Calu3 (cell line): ENCODE data around the gene IL3RA. TPM values are rescaled to one million over a fixed set of nuclear protein-coding genes. Genes with fewer than 3 reads are reported as not detected.

Experiments used
- BruUV-seq: library from RNA; stranded (reverse); fragments of 400-500 nt; replicated peaks from 2 replicates; lab custom pipeline; 2021; lab: Mats Ljungman, UMichigan
- CTCF ChIA-PET: fragments of 300-600 bp; sonication (Branson Sonifier 250); formaldehyde crosslinking; loops from one replicate; lab custom pipeline; 2022; ENCODE audit warnings: antibody characterized with exemption; lab: Charles Lee
- DNase-seq: peaks from one replicate; pipeline ENCODE4 v3.0.0; 2022
- H3K27ac Mint-ChIP-seq: one replicate; pipeline ENCODE4 v1.8.0; 2022; ENCODE audit warnings: mixed read lengths; ENCODE audit not compliant: unreplicated experiment
- H3K27me3 Mint-ChIP-seq: one replicate; pipeline ENCODE4 v1.8.0; 2022; ENCODE audit warnings: mixed read lengths; ENCODE audit not compliant: unreplicated experiment
- H3K36me3 Mint-ChIP-seq: one replicate; pipeline ENCODE4 v1.8.0; 2022; ENCODE audit warnings: mild to moderate bottlenecking, moderate library complexity, mixed read lengths; ENCODE audit not compliant: insufficient read depth, unreplicated experiment
- H3K4me1 Mint-ChIP-seq: one replicate; pipeline ENCODE4 v1.8.0; 2022; ENCODE audit warnings: mild to moderate bottlenecking, low read depth, mixed read lengths; ENCODE audit not compliant: unreplicated experiment
- H3K4me3 Mint-ChIP-seq: one replicate; pipeline ENCODE4 v1.8.0; 2022; ENCODE audit warnings: mild to moderate bottlenecking, low read depth, moderate library complexity, mixed read lengths; ENCODE audit not compliant: unreplicated experiment
- H3K9me3 Mint-ChIP-seq: one replicate; pipeline ENCODE4 v1.8.0; 2022; ENCODE audit warnings: low read depth, mixed read lengths; ENCODE audit not compliant: unreplicated experiment
- CTCF ChIP-seq: fragments of 200-600 bp; IDR thresholded peaks from one replicate; pipeline ENCODE4 v1.8.0; 2022; ENCODE audit warnings: antibody characterized with exemption; ENCODE audit not compliant: unreplicated experiment
- intact Hi-C: fragments of 100-400 bp; cut with micrococcal nuclease; formaldehyde crosslinking; loops from one replicate; pipeline ENCODE4 v1.10.0; 2022; ENCODE audit not compliant: unreplicated experiment
- total RNA-seq: library from RNA; stranded (reverse); gene quantifications from 2 replicates; pipeline ENCODE4 v1.2.3, GENCODE V29; 2022

The IL3RA gene
- total RNA-seq, 1 experiment from 2014 or later: not detected

DNA sequence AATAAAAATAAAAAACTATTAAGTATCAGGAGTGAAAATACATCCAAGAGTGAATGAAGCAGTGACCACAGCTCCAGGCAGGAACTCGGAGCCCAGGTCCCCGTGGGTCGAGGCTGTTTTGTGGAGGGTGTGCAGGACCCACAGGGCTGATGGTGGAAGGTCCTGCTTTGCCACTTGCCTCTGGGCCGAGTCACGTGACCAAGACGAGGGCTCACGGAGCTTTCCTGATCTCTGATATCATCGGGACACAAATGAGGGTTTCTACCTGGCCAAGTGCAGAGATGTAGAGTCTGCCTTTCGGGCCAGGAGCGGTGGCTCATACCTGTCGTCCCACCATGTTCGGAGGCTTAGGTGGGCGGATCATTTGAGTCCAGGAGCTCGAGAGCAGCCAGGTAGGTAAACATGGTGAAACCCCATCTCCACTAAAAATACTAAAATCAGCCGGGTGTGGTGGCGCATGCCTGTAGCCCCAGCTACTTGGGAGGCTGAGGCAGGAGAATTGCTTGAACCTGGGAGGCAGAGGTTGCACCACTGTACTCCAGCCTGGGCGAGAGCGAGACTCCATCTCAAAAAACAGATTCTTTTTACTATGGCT, 48.2 kb downstream of the IL3RA start:
- Mint-ChIP-seq H3K36me3 (peaks cover 83% of the 10 kb centered on the region), H3K4me3 (no peak overlapping the region), H3K27ac (peak overlapping the region; percentile 42), H3K27me3 (no peaks in the 10 kb centered on the region), H3K9me3 (no peaks in the 10 kb centered on the region), H3K4me1 (peaks cover 7% of the 10 kb centered on the region)
- BruUV-seq: TSS peak; percentile 1
- CTCF ChIA-PET: no interaction called here
- intact Hi-C loops: no loop called here
- TF ChIP-seq CTCF: no peak
- no peak for DNase-seq

DNA sequence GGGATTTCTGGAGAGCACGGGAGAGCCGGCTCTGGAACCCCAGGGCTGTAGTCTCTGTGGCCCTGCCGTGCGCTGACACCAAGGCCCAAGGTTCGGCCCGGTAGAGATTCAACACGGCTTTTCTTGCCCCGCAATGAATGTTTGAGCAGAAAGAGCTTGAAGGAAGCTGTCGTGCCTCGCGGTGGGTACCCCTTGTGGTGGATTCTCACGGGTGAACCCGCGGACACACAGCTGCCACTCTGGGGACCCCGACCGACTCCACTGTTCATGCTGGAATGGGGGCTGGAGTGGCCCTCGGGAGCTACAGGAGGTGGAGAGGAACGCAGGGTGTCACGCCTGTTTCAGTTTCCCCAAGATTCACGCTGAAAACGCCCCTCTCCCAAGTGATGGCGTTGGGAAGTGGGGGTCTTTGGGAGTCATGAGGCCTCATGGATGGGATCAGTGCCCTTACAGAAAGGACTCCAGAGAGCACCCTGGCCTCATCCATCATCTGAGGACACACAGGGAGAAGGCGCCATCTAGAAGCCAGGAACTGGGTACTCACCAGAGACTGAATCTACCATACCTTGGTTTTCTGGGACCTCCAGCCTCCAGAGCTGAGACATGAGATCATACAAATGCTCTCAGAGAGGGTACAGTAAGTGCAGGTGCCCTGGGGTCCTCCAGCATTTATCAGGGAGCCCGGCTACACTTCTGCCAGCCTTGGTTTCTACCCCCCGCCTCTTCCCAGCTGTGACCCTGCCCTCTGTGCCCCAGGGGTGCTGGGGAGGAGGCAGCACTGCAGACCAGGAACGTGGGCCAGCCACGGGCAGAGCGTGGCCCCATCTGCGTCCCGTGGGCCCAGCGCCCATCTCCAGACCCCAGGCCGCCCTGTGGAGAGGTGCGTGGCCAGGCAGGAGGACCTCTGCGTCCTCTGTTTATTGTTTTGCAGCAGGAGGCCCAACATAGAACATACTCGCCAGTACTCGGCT, 49.0 kb downstream of the IL3RA start:
- CTCF ChIA-PET: no interaction called here
- Mint-ChIP-seq H3K4me1 (peaks cover 7% of the 10 kb centered on the region), H3K27me3 (no peaks in the 10 kb centered on the region), H3K27ac (no peak overlapping the region), H3K9me3 (no peaks in the 10 kb centered on the region), H3K36me3 (peaks cover 89% of the 10 kb centered on the region), H3K4me3 (no peak overlapping the region)
- BruUV-seq: no TSS peak
- TF ChIP-seq CTCF: no peak
- DNase-seq: no peak
- intact Hi-C loops: no loop called here

DNA sequence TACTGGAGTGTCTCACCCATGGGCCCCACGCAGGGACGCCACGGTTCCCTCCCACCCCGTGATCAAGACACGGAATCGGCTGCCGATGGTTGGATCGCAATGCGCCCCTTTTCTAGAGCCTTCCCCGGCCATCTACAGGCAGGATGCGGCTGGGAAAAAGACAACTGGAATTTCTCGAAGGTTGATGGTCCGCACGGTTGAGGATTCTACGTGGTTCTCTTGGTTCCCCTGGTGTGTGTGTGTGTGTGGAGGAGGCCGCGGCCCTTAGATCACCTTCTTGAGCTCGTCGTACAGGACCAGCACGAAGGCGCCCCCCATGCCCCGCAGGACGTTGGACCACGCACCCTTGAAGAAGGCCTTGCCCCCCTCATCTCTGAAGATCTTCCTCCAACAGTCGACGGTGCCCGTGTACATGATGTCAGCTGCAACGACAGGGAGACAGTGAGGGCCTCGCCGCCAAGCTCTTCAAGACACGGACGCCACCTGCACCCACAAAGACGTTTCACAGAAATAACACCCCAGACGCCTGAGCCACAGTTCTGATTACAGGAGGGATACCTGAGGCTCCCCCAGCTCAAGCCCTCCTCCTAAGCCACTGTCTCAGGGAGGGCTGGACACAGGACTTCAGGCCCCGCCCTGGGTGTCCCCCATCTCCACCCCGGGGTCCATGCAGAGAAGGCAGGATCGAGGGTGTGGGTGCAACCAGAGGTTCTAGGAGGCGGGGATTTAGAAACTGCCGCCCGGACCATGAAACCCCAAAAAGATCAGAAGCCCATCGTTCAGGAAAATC, 49.9 kb downstream of the IL3RA start:
- peaks cover 89% of the 10 kb centered on the region for H3K36me3 Mint-ChIP-seq
- no peak overlapping the region for H3K4me3 Mint-ChIP-seq
- no peaks in the 10 kb centered on the region for H3K9me3 Mint-ChIP-seq
- CTCF ChIA-PET: no interaction called here
- H3K27me3 Mint-ChIP-seq: no peaks in the 10 kb centered on the region
- no peak for TF ChIP-seq CTCF
- no peak for DNase-seq
- peaks cover 7% of the 10 kb centered on the region for H3K4me1 Mint-ChIP-seq
- no peak overlapping the region for H3K27ac Mint-ChIP-seq
- no TSS peak for BruUV-seq
- intact Hi-C loops: no loop called here

DNA sequence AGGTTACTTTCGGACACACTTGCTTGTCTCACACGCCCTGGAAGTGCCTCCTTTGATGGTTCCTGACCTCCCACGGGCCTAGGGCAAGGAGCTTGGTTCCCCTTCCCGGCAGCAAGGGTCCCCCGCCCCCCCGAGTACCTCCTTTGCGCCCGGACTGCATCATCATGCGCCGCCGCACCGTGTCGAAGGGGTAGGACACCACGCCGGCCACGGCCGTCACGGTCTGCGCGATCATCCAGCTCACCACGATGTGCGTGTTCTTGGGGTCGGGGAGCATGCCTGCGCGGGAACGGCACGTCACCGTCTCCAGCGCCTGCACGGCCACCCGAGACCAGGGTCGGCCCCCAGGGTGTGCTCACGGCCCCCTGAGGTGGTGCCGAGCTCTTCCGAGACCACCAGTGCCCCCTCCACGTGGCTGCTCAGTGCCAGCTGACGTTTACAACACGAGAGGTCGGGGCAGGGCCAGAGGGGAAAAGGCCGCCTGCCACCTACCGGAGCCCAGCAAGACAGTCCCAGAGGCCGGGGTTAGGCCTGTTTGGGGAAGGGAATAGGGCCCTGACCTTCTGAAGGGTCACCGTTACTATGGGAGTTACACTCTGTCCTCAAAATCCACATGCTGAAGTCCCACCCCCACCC, 50.7 kb downstream of the IL3RA start:
- Mint-ChIP-seq H3K27me3 (no peaks in the 10 kb centered on the region), H3K4me3 (no peak overlapping the region), H3K9me3 (no peaks in the 10 kb centered on the region), H3K36me3 (peaks cover 89% of the 10 kb centered on the region), H3K27ac (no peak overlapping the region), H3K4me1 (peaks cover 7% of the 10 kb centered on the region)
- TF ChIP-seq CTCF: no peak
- CTCF ChIA-PET: no interaction called here
- DNase-seq: no peak
- intact Hi-C loops: no loop called here
- BruUV-seq: no TSS peak
